ENCODE measurements around the gene CUX1. TPM values are rescaled to one million over a fixed set of nuclear protein-coding genes. Genes with fewer than 3 reads are reported as not detected.

The CUX1 gene
- total RNA-seq, 1 experiment from 2014 or later = 116 TPM

GRCh38 chr7:102318482-102318971 is 501.1 kb downstream of the CUX1 start:
- Mint-ChIP-seq H3K27me3 (ENCODE audit: insufficient read depth, unreplicated experiment) (no peaks in the 10 kb centered on the region), H3K4me1 (ENCODE audit: low read depth, unreplicated experiment) (no peaks in the 10 kb centered on the region), H3K36me3 (ENCODE audit: insufficient read depth, unreplicated experiment) (peaks cover 7% of the 10 kb centered on the region), H3K4me3 (ENCODE audit: unreplicated experiment) (no peak overlapping the region), H3K27ac (ENCODE audit: unreplicated experiment) (no peak overlapping the region), H3K9me3 (ENCODE audit: unreplicated experiment) (no peaks in the 10 kb centered on the region)
- no peaks in the 10 kb centered on the region for H3K36me3 ChIP-seq (ENCODE audit: control insufficient read depth, insufficient read depth, low read length)
- intact Hi-C loops (cut with micrococcal nuclease; ENCODE audit: unreplicated experiment) = no loop called here
- H3K4me1 ChIP-seq = peaks cover 9% of the 10 kb centered on the region; the same call in 1 of the 2 replicates
- no TSS peak for BruUV-seq (replicated peaks)
- TF ChIP-seq, protein P1, sequence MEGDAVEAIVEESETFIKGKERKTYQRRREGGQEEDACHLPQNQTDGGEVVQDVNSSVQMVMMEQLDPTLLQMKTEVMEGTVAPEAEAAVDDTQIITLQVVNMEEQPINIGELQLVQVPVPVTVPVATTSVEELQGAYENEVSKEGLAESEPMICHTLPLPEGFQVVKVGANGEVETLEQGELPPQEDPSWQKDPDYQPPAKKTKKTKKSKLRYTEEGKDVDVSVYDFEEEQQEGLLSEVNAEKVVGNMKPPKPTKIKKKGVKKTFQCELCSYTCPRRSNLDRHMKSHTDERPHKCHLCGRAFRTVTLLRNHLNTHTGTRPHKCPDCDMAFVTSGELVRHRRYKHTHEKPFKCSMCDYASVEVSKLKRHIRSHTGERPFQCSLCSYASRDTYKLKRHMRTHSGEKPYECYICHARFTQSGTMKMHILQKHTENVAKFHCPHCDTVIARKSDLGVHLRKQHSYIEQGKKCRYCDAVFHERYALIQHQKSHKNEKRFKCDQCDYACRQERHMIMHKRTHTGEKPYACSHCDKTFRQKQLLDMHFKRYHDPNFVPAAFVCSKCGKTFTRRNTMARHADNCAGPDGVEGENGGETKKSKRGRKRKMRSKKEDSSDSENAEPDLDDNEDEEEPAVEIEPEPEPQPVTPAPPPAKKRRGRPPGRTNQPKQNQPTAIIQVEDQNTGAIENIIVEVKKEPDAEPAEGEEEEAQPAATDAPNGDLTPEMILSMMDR (IDR thresholded peaks at IDR 0.05; ENCODE audit: insufficient read depth in 1 of 2, low read depth in 1 of 2, low read length in 1 of 2, severe bottlenecking in 1 of 2, unreplicated experiment in 1 of 2) = no peak
- ChIA-PET CTCF (no interaction called here), POLR2A (no interaction called here)
- no peaks in the 10 kb centered on the region for H3K27me3 ChIP-seq (replicated peaks; ENCODE audit: control insufficient read depth, insufficient read depth, low read length)
- H3K4me3 ChIP-seq (ENCODE audit: low read depth, low read length) = no peak overlapping the region
- no peaks in the 10 kb centered on the region for H3K9me3 ChIP-seq
- DNase-seq = peak in 1 of 2 experiments; percentile 36

DNA sequence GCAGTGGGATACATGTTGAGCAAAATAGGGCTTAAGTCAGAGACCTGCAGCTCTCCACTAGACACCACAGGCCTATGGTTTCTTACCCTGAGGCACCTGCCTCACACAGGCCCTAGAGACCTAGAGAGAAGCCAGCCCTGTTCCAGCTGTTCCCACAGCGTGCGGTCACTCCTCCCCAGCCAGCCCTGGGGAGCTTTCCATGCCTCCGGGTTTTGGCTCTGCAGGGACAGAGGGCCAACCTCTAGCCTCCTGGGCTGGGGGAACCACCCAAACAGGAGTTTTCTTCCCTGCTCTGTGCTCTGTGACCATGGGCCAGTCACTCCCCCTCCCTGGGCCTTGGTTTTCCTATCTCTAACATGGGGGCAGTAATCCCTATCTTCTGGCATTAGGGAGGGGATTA is 502.2 kb downstream of the CUX1 start:
- no peaks in the 10 kb centered on the region for H3K4me1 Mint-ChIP-seq (ENCODE audit: low read depth, unreplicated experiment)
- intact Hi-C loops (cut with micrococcal nuclease; ENCODE audit: unreplicated experiment) = loop anchor here (5.0 kb wide), 1 partner anchor 32 kb away; the partner anchor contains the start of gene SH2B2

GRCh38 chr7:102320181-102320580 is 502.8 kb downstream of the CUX1 start:
- Mint-ChIP-seq H3K36me3 (ENCODE audit: insufficient read depth, unreplicated experiment) (peaks cover 7% of the 10 kb centered on the region), H3K4me1 (ENCODE audit: low read depth, unreplicated experiment) (no peaks in the 10 kb centered on the region), H3K27me3 (ENCODE audit: insufficient read depth, unreplicated experiment) (peaks cover 3% of the 10 kb centered on the region), H3K4me3 (ENCODE audit: unreplicated experiment) (no peak overlapping the region), H3K27ac (ENCODE audit: unreplicated experiment) (no peak overlapping the region), H3K9me3 (ENCODE audit: unreplicated experiment) (no peaks in the 10 kb centered on the region)
- no TSS peak for BruUV-seq (replicated peaks)
- TF ChIP-seq, protein P1 (IDR thresholded peaks at IDR 0.05; ENCODE audit: insufficient read depth in 1 of 2, low read depth in 1 of 2, low read length in 1 of 2, severe bottlenecking in 1 of 2, unreplicated experiment in 1 of 2) = no peak
- ChIA-PET POLR2A (no interaction called here), CTCF (no interaction called here)
- peaks cover 9% of the 10 kb centered on the region; the same call in 1 of the 2 replicates for H3K4me1 ChIP-seq
- intact Hi-C loops (cut with micrococcal nuclease; ENCODE audit: unreplicated experiment) = loop anchor here (5.0 kb wide), 1 partner anchor 33 kb away; the partner anchor contains the start of gene SH2B2
- H3K9me3 ChIP-seq = no peaks in the 10 kb centered on the region
- H3K27me3 ChIP-seq (replicated peaks; ENCODE audit: control insufficient read depth, insufficient read depth, low read length) = no peaks in the 10 kb centered on the region
- H3K4me3 ChIP-seq (ENCODE audit: low read depth, low read length) = no peak overlapping the region
- DNase-seq = no peak
- H3K36me3 ChIP-seq (ENCODE audit: control insufficient read depth, insufficient read depth, low read length) = no peaks in the 10 kb centered on the region

More for the DNA sequence above, 502.2 kb downstream of the CUX1 start:
- TF ChIP-seq, protein P1 (IDR thresholded peaks at IDR 0.05; ENCODE audit: insufficient read depth in 1 of 2, low read depth in 1 of 2, low read length in 1 of 2, severe bottlenecking in 1 of 2, unreplicated experiment in 1 of 2) = no peak
- no TSS peak for BruUV-seq (replicated peaks)
- CTCF ChIA-PET = no interaction called here
- H3K4me1 ChIP-seq = peaks cover 9% of the 10 kb centered on the region; the same call in 1 of the 2 replicates
- Mint-ChIP-seq H3K27me3 (ENCODE audit: insufficient read depth, unreplicated experiment) (peaks cover 3% of the 10 kb centered on the region), H3K27ac (ENCODE audit: unreplicated experiment) (no peak overlapping the region), H3K36me3 (ENCODE audit: insufficient read depth, unreplicated experiment) (peaks cover 7% of the 10 kb centered on the region), H3K4me3 (ENCODE audit: unreplicated experiment) (no peak overlapping the region), H3K9me3 (ENCODE audit: unreplicated experiment) (no peaks in the 10 kb centered on the region)
- DNase-seq = no peak
- POLR2A ChIA-PET = no interaction called here
- no peaks in the 10 kb centered on the region for H3K27me3 ChIP-seq (replicated peaks; ENCODE audit: control insufficient read depth, insufficient read depth, low read length)
- no peak overlapping the region for H3K4me3 ChIP-seq (ENCODE audit: low read depth, low read length)
- no peaks in the 10 kb centered on the region for H3K9me3 ChIP-seq
- H3K36me3 ChIP-seq (ENCODE audit: control insufficient read depth, insufficient read depth, low read length) = no peaks in the 10 kb centered on the region

All from Caco-2 (cell line).